SK-N-SH (cell line): ENCODE results near the gene TBC1D19. TPM values are rescaled to one million over a fixed set of nuclear protein-coding genes. Genes with fewer than 3 reads are reported as not detected.

ENCODE experiments used
- CTCF ChIA-PET: fragments of 300-600, 350-600 bp; formaldehyde crosslinking; extraction: SDS; loops from one replicate; lab custom pipeline; 2021; lab: Yijun Ruan, JAX
- POLR2A ChIA-PET: fragments of 350-600 bp; sonication (Branson Sonifier 250); formaldehyde crosslinking; extraction: SDS; loops from one replicate; lab custom pipeline; 2020; ENCODE audit warnings: antibody characterized with exemption, inconsistent platforms; lab: Yijun Ruan, JAX
- DNase-seq: peaks from one replicate; pipeline ENCODE4 v3.0.0; 2012
- H2AFZ ChIP-seq: fragments of 200-600 bp; sonication (generic); 2 replicates; pipeline ENCODE4 v1.8.1; 2016; ENCODE audit warnings: antibody characterized with exemption, mild to moderate bottlenecking, low read depth
- H3F3A ChIP-seq: fragments of 200-600 bp; sonication (generic); replicated peaks from 2 replicates; pipeline ENCODE3; 2016; ENCODE audit warnings: antibody characterized with exemption, mild to moderate bottlenecking; ENCODE audit not compliant: insufficient read depth
- H3K27ac ChIP-seq, 2 experiments: fragments of 200-500 bp in 1 of 2; fragments of 200-600 bp in 1 of 2; sonication (Bioruptor generic) in 1 of 2; sonication (generic), shearing (Covaris generic) in 1 of 2; 2 replicates each; pipeline versions ENCODE4 v1.5.1 to v1.6.1; 2014 to 2016; ENCODE audit warnings: low read depth in 2 of 2, inconsistent platforms in 1 of 2, low read length in 1 of 2, mild to moderate bottlenecking in 1 of 2, mixed read lengths in 1 of 2
- H3K27me3 ChIP-seq: fragments of 200-600 bp; sonication (generic), shearing (Covaris generic); 2 replicates; pipeline ENCODE4 v1.6.1; 2016; ENCODE audit warnings: mixed run types; ENCODE audit not compliant: insufficient read depth
- H3K36me3 ChIP-seq, 2 experiments: fragments of 200-500 bp in 1 of 2; fragments of 200-600 bp in 1 of 2; sonication (Bioruptor generic) in 1 of 2; sonication (generic) in 1 of 2; replicated peaks in 1 of 2; 2 replicates each; pipeline versions ENCODE3 to v1.5.1; 2014 to 2016; ENCODE audit warnings: low read length in 1 of 2, mild to moderate bottlenecking in 1 of 2; ENCODE audit not compliant: insufficient read depth in 2 of 2, control insufficient read depth in 1 of 2
- H3K4me1 ChIP-seq, 2 experiments: fragments of 200-500 bp in 1 of 2; fragments of 200-600 bp in 1 of 2; sonication (Bioruptor generic) in 1 of 2; sonication (generic), shearing (Covaris generic) in 1 of 2; 2 replicates each; pipeline versions ENCODE4 v1.5.1 to v1.6.1; 2014 to 2016; ENCODE audit warnings: low read depth in 1 of 2, low read length in 1 of 2, mixed run types in 1 of 2; ENCODE audit not compliant: insufficient read depth in 2 of 2, control insufficient read depth in 1 of 2
- H3K4me2 ChIP-seq: fragments of 200-600 bp; sonication (generic), shearing (Covaris generic); 2 replicates; pipeline ENCODE4 v1.6.1; 2017; ENCODE audit warnings: mixed run types
- H3K4me3 ChIP-seq, 2 experiments: fragments of 200-500 bp in 1 of 2; fragments of 200-600 bp in 1 of 2; sonication (Bioruptor generic) in 1 of 2; sonication (generic), shearing (Covaris generic) in 1 of 2; 2 replicates each; pipeline versions ENCODE4 v1.5.1 to v1.8.1; 2014 to 2016; ENCODE audit warnings: low read depth in 2 of 2, inconsistent platforms in 1 of 2, low read length in 1 of 2, mild to moderate bottlenecking in 1 of 2, mixed read lengths in 1 of 2, moderate library complexity in 1 of 2
- H3K79me2 ChIP-seq: fragments of 200-600 bp; sonication (generic); 2 replicates; pipeline ENCODE4 v1.8.1; 2017; ENCODE audit warnings: mild to moderate bottlenecking; ENCODE audit not compliant: insufficient read depth
- H3K9ac ChIP-seq: fragments of 200-600 bp; sonication (generic); 2 replicates; pipeline ENCODE4 v1.6.1; 2017; ENCODE audit warnings: mixed run types
- H3K9me2 ChIP-seq: fragments of 200-600 bp; sonication (generic); 2 replicates; pipeline ENCODE4 v1.6.1; 2017; ENCODE audit warnings: mixed run types
- H3K9me3 ChIP-seq: fragments of 200-600 bp; sonication (generic); 2 replicates; pipeline ENCODE4 v1.6.1; 2017; ENCODE audit warnings: mixed run types, mild to moderate bottlenecking, moderate library complexity
- H4K20me1 ChIP-seq: fragments of 200-600 bp; sonication (generic); 2 replicates; pipeline ENCODE4 v1.6.1; 2017; ENCODE audit warnings: mild to moderate bottlenecking, mixed run types; ENCODE audit not compliant: insufficient read depth
- CHD2 ChIP-seq: fragments of 150-350 bp; IDR thresholded peaks from 2 replicates; pipeline ENCODE4 v1.6.1; 2018; ENCODE audit warnings: low read length; ENCODE audit not compliant: partially characterized antibody
- ELF1 ChIP-seq: IDR thresholded peaks from 2 replicates; pipeline ENCODE4 v1.4.0; 2012
- EP300 ChIP-seq, 2 experiments: IDR thresholded peaks; 2 replicates each; pipeline versions ENCODE4 v1.4.0 to v1.6.1; 2012; ENCODE audit warnings: borderline replicate concordance in 1 of 2, low read depth in 1 of 2, low read length in 1 of 2
- EZH2phosphoT487 ChIP-seq: fragments of 200-600 bp; sonication (generic); IDR thresholded peaks from 2 replicates; pipeline ENCODE4 v1.6.1; 2017; ENCODE audit warnings: low read depth, mixed run types, mild to moderate bottlenecking, antibody characterized with exemption, moderate library complexity, borderline replicate concordance
- FOSL2 ChIP-seq: IDR thresholded peaks from 2 replicates; pipeline ENCODE4 v1.4.0; 2012; ENCODE audit warnings: low read depth, mild to moderate bottlenecking, moderate library complexity, borderline replicate concordance
- FOXJ3 ChIP-seq: sonication (generic); formaldehyde crosslinking; IDR thresholded peaks from 2 replicates; pipeline ENCODE4 v1.5.1; 2020; ENCODE audit warnings: mild to moderate bottlenecking, missing genetic modification reagents
- GATA2 ChIP-seq: sonication (generic); formaldehyde crosslinking; IDR thresholded peaks from 2 replicates; pipeline ENCODE4 v1.5.0; 2020; ENCODE audit warnings: mild to moderate bottlenecking, missing genetic modification reagents
- MAX ChIP-seq: IDR thresholded peaks from 2 replicates; pipeline ENCODE4 v1.4.0; 2012; ENCODE audit warnings: low read depth
- MXI1 ChIP-seq: IDR thresholded peaks from 2 replicates; pipeline ENCODE4 v1.6.1; 2012; ENCODE audit warnings: mild to moderate bottlenecking, low read depth, low read length, improper control_type of control experiment
- POLR2AphosphoS5 ChIP-seq: IDR thresholded peaks from 2 replicates; pipeline ENCODE4 v1.6.1; 2012; ENCODE audit warnings: low read depth, low read length
- REST ChIP-seq: IDR thresholded peaks from 2 replicates; pipeline ENCODE4 v1.6.1; 2012; ENCODE audit warnings: mild to moderate bottlenecking, low read depth, low read length, moderate library complexity
- RFX5 ChIP-seq: IDR thresholded peaks from 2 replicates; pipeline ENCODE4 v1.6.1; 2012; ENCODE audit warnings: mild to moderate bottlenecking, improper control_type of control experiment, low read length
- SIN3A ChIP-seq: IDR thresholded peaks from 2 replicates; pipeline ENCODE4 v1.6.1; 2012; ENCODE audit warnings: low read depth, mild to moderate bottlenecking, low read length, moderate library complexity, borderline replicate concordance
- SMC3 ChIP-seq: IDR thresholded peaks from 2 replicates; pipeline ENCODE4 v1.6.1; 2012; ENCODE audit warnings: low read depth, low read length, improper control_type of control experiment
- TAF1 ChIP-seq: IDR thresholded peaks from 2 replicates; pipeline ENCODE4 v1.6.1; 2012; ENCODE audit warnings: low read depth, mild to moderate bottlenecking, low read length, moderate library complexity, borderline replicate concordance
- TCF12 ChIP-seq: IDR thresholded peaks from 2 replicates; pipeline ENCODE4 v1.4.0; 2012
- YY1 ChIP-seq: IDR thresholded peaks from 2 replicates; pipeline ENCODE4 v1.4.0; 2012; ENCODE audit warnings: low read depth, mild to moderate bottlenecking
- WGBS: methylation state at CpG from one replicate; pipeline ENCODE4 v1.1.6; 2017; ENCODE audit warnings: low lambda C conversion rate; 5-methylcytosine and 5-hydroxymethylcytosine counted together
- polyA plus RNA-seq, 3 experiments: library from polyadenylated mRNA; depleted of rRNA; stranded (reverse); fragments of >200 nt; gene quantifications; 2 replicates each; pipeline ENCODE4 v1.2.3, GENCODE V29; 2012
- TF ChIP-seq, protein P1 (sequence below): fragments of 150-350 bp; IDR thresholded peaks from 2 replicates; pipeline ENCODE4 v1.6.1; 2016; ENCODE audit warnings: mild to moderate bottlenecking, low read depth, low read length
- TF ChIP-seq, protein P2 (sequence below): IDR thresholded peaks from 2 replicates; pipeline ENCODE4 v1.4.0; 2012; ENCODE audit warnings: low read depth, borderline replicate concordance
- TF ChIP-seq, protein P3 (sequence below): IDR thresholded peaks from 2 replicates; pipeline ENCODE4 v1.4.0; 2012; ENCODE audit warnings: low read depth, borderline replicate concordance

TBC1D19 gene
- polyA plus RNA-seq, 1 of the 3 experiments (the other 2 are of a cell fraction) = 4.2 TPM

DNA sequence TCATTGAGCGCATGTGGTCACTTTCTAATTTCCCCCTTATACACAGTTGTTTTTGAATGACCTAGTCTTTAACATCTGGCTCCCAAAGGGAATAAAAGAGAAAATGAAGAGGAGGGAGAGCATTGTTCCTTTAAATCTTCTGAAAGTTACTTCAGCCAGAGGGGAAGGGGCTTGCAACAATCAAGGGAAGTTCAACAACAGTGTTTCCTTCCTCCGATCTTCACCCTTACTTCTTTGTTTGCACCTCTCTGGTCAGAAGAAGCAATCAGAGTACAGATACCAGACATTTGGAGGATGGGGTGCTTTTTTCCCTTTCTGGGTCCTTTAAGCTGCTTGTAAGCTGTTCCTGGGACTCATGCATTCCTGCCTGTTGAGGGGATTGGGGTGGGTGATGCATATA, 125.4 kb downstream of the TBC1D19 start (continued):
- TF ChIP-seq GATA2 (CRISPR knock-in tag) (no peak), YY1 (no peak)
- TF ChIP-seq, all 33 proteins: peak for 0

DNA sequence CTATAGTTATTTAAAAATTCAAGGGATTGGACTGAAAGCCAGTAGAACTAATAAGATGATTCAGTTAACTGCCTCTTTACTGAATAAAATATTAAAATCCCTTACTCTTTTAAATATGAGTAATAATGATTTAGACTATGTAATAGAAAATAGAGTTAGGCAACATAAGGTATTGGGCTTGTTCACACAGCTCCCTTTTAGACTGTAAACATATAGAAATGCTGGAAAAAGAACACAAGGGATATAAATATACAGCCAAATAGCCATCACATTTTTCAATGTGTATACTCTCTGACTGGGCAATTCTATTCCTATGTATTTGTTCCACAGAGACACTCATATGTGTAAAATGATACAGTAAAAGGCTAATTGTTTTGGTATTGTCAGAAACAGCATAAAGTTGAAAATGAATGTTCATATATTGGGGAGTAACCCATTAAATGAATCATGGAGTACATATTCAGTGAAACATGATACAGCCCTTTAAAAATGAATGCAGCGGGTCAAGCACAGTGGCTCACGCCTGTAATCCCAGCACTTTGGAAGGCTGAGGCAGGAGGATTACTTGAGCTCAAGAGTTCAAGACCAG, 129.8 kb downstream of the TBC1D19 start:
- 89% methylated on average over 2 of the region's 2 CpGs for WGBS
- H3K4me2 ChIP-seq = no peak overlapping the region
- H3K4me1 ChIP-seq = no peaks in the 10 kb centered on the region
- H3K4me3 ChIP-seq = no peak overlapping the region
- no peaks in the 10 kb centered on the region for H3K79me2 ChIP-seq
- H3K9ac ChIP-seq = no peak overlapping the region
- no peaks in the 10 kb centered on the region for H3F3A ChIP-seq
- no peak for DNase-seq
- CTCF ChIA-PET = no interaction called here
- peaks cover 0 to 5% of the 10 kb centered on the region in 2 experiments for H3K36me3 ChIP-seq
- H2AFZ ChIP-seq = no peak overlapping the region
- H4K20me1 ChIP-seq = no peaks in the 10 kb centered on the region
- no peaks in the 10 kb centered on the region for H3K9me3 ChIP-seq
- H3K27ac ChIP-seq = no peak overlapping the region
- H3K27me3 ChIP-seq = no peaks in the 10 kb centered on the region
- H3K9me2 ChIP-seq = no peaks in the 10 kb centered on the region
- POLR2A ChIA-PET = no interaction called here
- no peak for TF ChIP-seq MXI1
- no peak for TF ChIP-seq TAF1
- TF ChIP-seq YY1 = no peak
- TF ChIP-seq RFX5 = no peak
- TF ChIP-seq SIN3A = no peak
- TF ChIP-seq REST = no peak
- TF ChIP-seq EP300 (IDR thresholded peaks at IDR 0.05; ENCODE audit: borderline replicate concordance in 1 of 2, low read depth in 1 of 2, low read length in 1 of 2) = no peak
- no peak for TF ChIP-seq POLR2AphosphoS5
- TF ChIP-seq CHD2 = no peak
- TF ChIP-seq, protein P1, sequence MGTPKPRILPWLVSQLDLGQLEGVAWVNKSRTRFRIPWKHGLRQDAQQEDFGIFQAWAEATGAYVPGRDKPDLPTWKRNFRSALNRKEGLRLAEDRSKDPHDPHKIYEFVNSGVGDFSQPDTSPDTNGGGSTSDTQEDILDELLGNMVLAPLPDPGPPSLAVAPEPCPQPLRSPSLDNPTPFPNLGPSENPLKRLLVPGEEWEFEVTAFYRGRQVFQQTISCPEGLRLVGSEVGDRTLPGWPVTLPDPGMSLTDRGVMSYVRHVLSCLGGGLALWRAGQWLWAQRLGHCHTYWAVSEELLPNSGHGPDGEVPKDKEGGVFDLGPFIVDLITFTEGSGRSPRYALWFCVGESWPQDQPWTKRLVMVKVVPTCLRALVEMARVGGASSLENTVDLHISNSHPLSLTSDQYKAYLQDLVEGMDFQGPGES = no peak
- TF ChIP-seq EZH2phosphoT487 = no peak
- no peak for TF ChIP-seq TCF12
- TF ChIP-seq, protein P2, sequence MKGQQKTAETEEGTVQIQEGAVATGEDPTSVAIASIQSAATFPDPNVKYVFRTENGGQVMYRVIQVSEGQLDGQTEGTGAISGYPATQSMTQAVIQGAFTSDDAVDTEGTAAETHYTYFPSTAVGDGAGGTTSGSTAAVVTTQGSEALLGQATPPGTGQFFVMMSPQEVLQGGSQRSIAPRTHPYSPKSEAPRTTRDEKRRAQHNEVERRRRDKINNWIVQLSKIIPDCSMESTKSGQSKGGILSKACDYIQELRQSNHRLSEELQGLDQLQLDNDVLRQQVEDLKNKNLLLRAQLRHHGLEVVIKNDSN = no peak
- TF ChIP-seq FOXJ3 (CRISPR knock-in tag) = no peak
- no peak for TF ChIP-seq FOSL2
- TF ChIP-seq, protein P3, sequence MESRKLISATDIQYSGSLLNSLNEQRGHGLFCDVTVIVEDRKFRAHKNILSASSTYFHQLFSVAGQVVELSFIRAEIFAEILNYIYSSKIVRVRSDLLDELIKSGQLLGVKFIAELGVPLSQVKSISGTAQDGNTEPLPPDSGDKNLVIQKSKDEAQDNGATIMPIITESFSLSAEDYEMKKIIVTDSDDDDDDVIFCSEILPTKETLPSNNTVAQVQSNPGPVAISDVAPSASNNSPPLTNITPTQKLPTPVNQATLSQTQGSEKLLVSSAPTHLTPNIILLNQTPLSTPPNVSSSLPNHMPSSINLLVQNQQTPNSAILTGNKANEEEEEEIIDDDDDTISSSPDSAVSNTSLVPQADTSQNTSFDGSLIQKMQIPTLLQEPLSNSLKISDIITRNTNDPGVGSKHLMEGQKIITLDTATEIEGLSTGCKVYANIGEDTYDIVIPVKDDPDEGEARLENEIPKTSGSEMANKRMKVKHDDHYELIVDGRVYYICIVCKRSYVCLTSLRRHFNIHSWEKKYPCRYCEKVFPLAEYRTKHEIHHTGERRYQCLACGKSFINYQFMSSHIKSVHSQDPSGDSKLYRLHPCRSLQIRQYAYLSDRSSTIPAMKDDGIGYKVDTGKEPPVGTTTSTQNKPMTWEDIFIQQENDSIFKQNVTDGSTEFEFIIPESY = no peak
- TF ChIP-seq SMC3 = no peak
- no peak for TF ChIP-seq MAX
- no peak for TF ChIP-seq ELF1
